IMR-90 (cell line): Measurements from ENCODE around the gene GTF2F1. TPM values are rescaled to one million over a fixed set of nuclear protein-coding genes. Genes with fewer than 3 reads are reported as not detected.

Experiments used
- ATAC-seq: fragments of 200-7000 bp; cut with Tn5 transposase; 2 replicates; pipeline ENCODE4 v1.9.1; 2020; ENCODE audit warnings: low read depth, mild to moderate bottlenecking, moderate library complexity
- BruUV-seq: library from RNA; stranded (reverse); fragments of 400-500 nt; replicated peaks from 2 replicates; lab custom pipeline; 2021; lab: Mats Ljungman, UMichigan
- CTCF ChIA-PET: fragments of 300-600 bp; formaldehyde crosslinking; extraction: SDS; loops from one replicate; lab custom pipeline; 2021; ENCODE audit warnings: antibody characterized with exemption; lab: Yijun Ruan, JAX
- POLR2A ChIA-PET: fragments of 300-600 bp; sonication (Branson Sonifier 250); formaldehyde crosslinking; loops from one replicate; lab custom pipeline; 2022; ENCODE audit warnings: antibody characterized with exemption; ENCODE audit not compliant: unreplicated experiment; lab: Charles Lee
- DNase-seq: peaks from one replicate; pipeline ENCODE4 v3.0.0; 2013
- H2AFZ ChIP-seq: replicated peaks from 2 replicates; pipeline ENCODE3; 2013; ENCODE audit warnings: low read length, mild to moderate bottlenecking; ENCODE audit not compliant: poor library complexity
- H2AK5ac ChIP-seq: 2 replicates; pipeline ENCODE4 v1.6.1; 2013; ENCODE audit warnings: low read depth, low read length, inconsistent platforms
- H2AK9ac ChIP-seq: replicated peaks from 2 replicates; pipeline ENCODE3; 2013; ENCODE audit warnings: mild to moderate bottlenecking, low read depth, low read length, moderate library complexity; ENCODE audit not compliant: poor library complexity
- H2BK120ac ChIP-seq: 2 replicates; pipeline ENCODE4 v1.6.1; 2013; ENCODE audit warnings: low read depth, low read length, inconsistent platforms
- H2BK15ac ChIP-seq: 3 replicates; pipeline ENCODE4 v1.6.1; 2013; ENCODE audit warnings: low read depth, low read length, inconsistent platforms
- H2BK20ac ChIP-seq: 2 replicates; pipeline ENCODE4 v1.6.1; 2013; ENCODE audit warnings: low read depth, mild to moderate bottlenecking, inconsistent platforms, low read length, moderate library complexity
- H2BK5ac ChIP-seq: 2 replicates; pipeline ENCODE4 v1.6.1; 2013; ENCODE audit warnings: mild to moderate bottlenecking, low read depth, low read length, inconsistent platforms; ENCODE audit not compliant: poor library complexity, severe bottlenecking
- H3K14ac ChIP-seq: replicated peaks from 2 replicates; pipeline ENCODE4 v1.6.1; 2013; ENCODE audit warnings: low read depth, low read length, inconsistent platforms
- H3K18ac ChIP-seq: 2 replicates; pipeline ENCODE4 v1.6.1; 2013; ENCODE audit warnings: low read depth, low read length, control low read depth
- H3K23ac ChIP-seq: 2 replicates; pipeline ENCODE4 v1.6.1; 2013; ENCODE audit warnings: low read depth, low read length, inconsistent platforms
- H3K27ac ChIP-seq: 2 replicates; pipeline ENCODE4 v1.5.1; 2013; ENCODE audit warnings: mild to moderate bottlenecking, control low read depth, low read length; ENCODE audit not compliant: insufficient read depth
- H3K27me3 ChIP-seq: 2 replicates; pipeline ENCODE4 v1.6.1; 2013; ENCODE audit warnings: low read length; ENCODE audit not compliant: control insufficient read depth, insufficient read depth
- H3K36me3 ChIP-seq: 2 replicates; pipeline ENCODE4 v1.6.1; 2013; ENCODE audit warnings: low read length, mixed read lengths; ENCODE audit not compliant: control insufficient read depth, insufficient read depth
- H3K4ac ChIP-seq: 2 replicates; pipeline ENCODE4 v1.6.1; 2013; ENCODE audit warnings: low read depth, low read length, inconsistent platforms
- H3K4me1 ChIP-seq: 2 replicates; pipeline ENCODE4 v1.6.1; 2013; ENCODE audit warnings: low read length, mixed read lengths; ENCODE audit not compliant: control insufficient read depth, insufficient read depth
- H3K4me2 ChIP-seq: 2 replicates; pipeline ENCODE4 v1.6.1; 2013; ENCODE audit warnings: low read depth, mild to moderate bottlenecking, control low read depth, low read length, moderate library complexity
- H3K4me3 ChIP-seq: 2 replicates; pipeline ENCODE4 v1.5.1; 2013; ENCODE audit warnings: low read depth, mild to moderate bottlenecking, control low read depth, low read length, moderate library complexity; ENCODE audit not compliant: insufficient read depth
- H3K56ac ChIP-seq: 2 replicates; pipeline ENCODE4 v1.6.1; 2013; ENCODE audit warnings: low read length, inconsistent platforms; ENCODE audit not compliant: insufficient read depth; ENCODE audit errors: extremely low read depth
- H3K79me1 ChIP-seq, 2 experiments: 2 replicates each; pipeline ENCODE4 v1.6.1; 2013; ENCODE audit warnings: low read length in 2 of 2, inconsistent platforms in 1 of 2, low read depth in 1 of 2
- H3K9ac ChIP-seq: 2 replicates; pipeline ENCODE4 v1.6.1; 2013; ENCODE audit warnings: low read depth, low read length, control low read depth
- H3K9me1 ChIP-seq: 2 replicates; pipeline ENCODE4 v1.6.1; 2013; ENCODE audit warnings: low read length, inconsistent platforms; ENCODE audit not compliant: insufficient read depth
- H3K9me3 ChIP-seq: 2 replicates; pipeline ENCODE4 v1.6.1; 2013; ENCODE audit warnings: low read length; ENCODE audit not compliant: control insufficient read depth, insufficient read depth
- H4K20me1 ChIP-seq: 2 replicates; pipeline ENCODE4 v1.6.1; 2013; ENCODE audit warnings: low read length, inconsistent platforms; ENCODE audit not compliant: insufficient read depth
- H4K5ac ChIP-seq: 2 replicates; pipeline ENCODE4 v1.6.1; 2013; ENCODE audit warnings: mild to moderate bottlenecking, low read depth, low read length, control low read depth
- H4K8ac ChIP-seq, 2 experiments: 2 replicates each; pipeline ENCODE4 v1.6.1; 2013; ENCODE audit warnings: low read depth in 2 of 2, low read length in 2 of 2, control low read depth in 1 of 2, inconsistent platforms in 1 of 2
- H4K91ac ChIP-seq: 2 replicates; pipeline ENCODE4 v1.6.1; 2013; ENCODE audit warnings: low read depth, low read length, inconsistent platforms; ENCODE audit not compliant: insufficient read depth
- BHLHE40 ChIP-seq: fragments of 150-350 bp; IDR thresholded peaks from 2 replicates; pipeline ENCODE4 v1.6.1; 2016; ENCODE audit warnings: mild to moderate bottlenecking, low read depth, low read length
- CEBPB ChIP-seq: IDR thresholded peaks from 2 replicates; pipeline ENCODE4 v1.6.1; 2012; ENCODE audit warnings: low read depth, low read length, improper control_type of control experiment
- CHD1 ChIP-seq: IDR thresholded peaks from 2 replicates; pipeline ENCODE4 v1.6.1; 2012; ENCODE audit warnings: low read depth, low read length, improper control_type of control experiment
- CTCF ChIP-seq: conservative IDR thresholded peaks from 2 replicates; pipeline ENCODE4 v1.5.1; 2012; ENCODE audit warnings: mild to moderate bottlenecking, low read depth, low read length, improper control_type of control experiment
- FOS ChIP-seq: fragments of 150-350 bp; IDR thresholded peaks from 2 replicates; pipeline ENCODE4 v1.6.1; 2016; ENCODE audit warnings: low read depth, low read length
- MAFK ChIP-seq: IDR thresholded peaks from 2 replicates; pipeline ENCODE4 v1.6.1; 2012; ENCODE audit warnings: low read depth, low read length, improper control_type of control experiment
- MAZ ChIP-seq: IDR thresholded peaks from 2 replicates; pipeline ENCODE4 v1.6.1; 2012; ENCODE audit warnings: low read depth, mild to moderate bottlenecking, low read length, improper control_type of control experiment, moderate library complexity, borderline replicate concordance
- MXI1 ChIP-seq: IDR thresholded peaks from 2 replicates; pipeline ENCODE4 v1.6.1; 2012; ENCODE audit warnings: low read depth, mild to moderate bottlenecking, low read length, moderate library complexity, borderline replicate concordance
- NFE2L2 ChIP-seq: fragments of 150-350 bp; IDR thresholded peaks from 2 replicates; pipeline ENCODE4 v1.6.1; 2016; ENCODE audit warnings: low read depth, mild to moderate bottlenecking, low read length
- POLR2A ChIP-seq: IDR thresholded peaks from 2 replicates; pipeline ENCODE4 v1.6.1; 2012; ENCODE audit warnings: mild to moderate bottlenecking, low read depth, low read length
- RAD21 ChIP-seq: IDR thresholded peaks from 2 replicates; pipeline ENCODE4 v1.6.1; 2012; ENCODE audit warnings: low read length, improper control_type of control experiment
- RCOR1 ChIP-seq: IDR thresholded peaks from 2 replicates; pipeline ENCODE4 v1.6.1; 2012; ENCODE audit warnings: mild to moderate bottlenecking, low read length, improper control_type of control experiment; ENCODE audit not compliant: insufficient replicate concordance
- RFX5 ChIP-seq: IDR thresholded peaks from 2 replicates; pipeline ENCODE4 v1.8.0; 2012; ENCODE audit warnings: low read depth, mild to moderate bottlenecking, low read length, moderate library complexity
- SMC3 ChIP-seq: fragments of 150-350 bp; IDR thresholded peaks from 2 replicates; pipeline ENCODE4 v1.6.1; 2016; ENCODE audit warnings: low read depth, mild to moderate bottlenecking, antibody characterized with exemption, low read length, moderate library complexity
- WGBS, 2 experiments: methylation state at CpG; one replicate each; pipeline versions ENCODE4 v1.1.5 to v1.1.7; 2013; ENCODE audit warnings: missing lambda C conversion rate in 2 of 2; ENCODE audit not compliant: insufficient read length in 1 of 2; ENCODE audit errors: extremely low coverage in 2 of 2; 5-methylcytosine and 5-hydroxymethylcytosine counted together
- dilution Hi-C: fragments of 300-500 bp; cut with HindIII; formaldehyde crosslinking; loops from one replicate; pipeline ENCODE4 v1.14.3; 2018; ENCODE audit warnings: low sequenced_read_pairs; ENCODE audit not compliant: unreplicated experiment
- in situ Hi-C: fragments of 300-500 bp; cut with MboI; formaldehyde crosslinking; loops from 3 replicates; pipeline ENCODE4 v1.14.3; 2019; ENCODE audit warnings: low sequenced_read_pairs, inconsistent platforms, mixed read lengths
- intact Hi-C: fragments of 100-400 bp; cut with micrococcal nuclease; formaldehyde crosslinking; loops from 2 replicates; pipeline ENCODE4 v1.10.0; 2022
- polyA plus RNA-seq, 3 experiments: library from polyadenylated mRNA; depleted of rRNA; stranded (reverse); fragments of >200 nt; gene quantifications; 2 replicates each; pipeline ENCODE4 v1.2.3, GENCODE V29; 2012; ENCODE audit warnings: low replicate concordance in 1 of 3
- total RNA-seq: library from RNA; depleted of rRNA; stranded (reverse); fragments of >200 nt; gene quantifications from 2 replicates; pipeline ENCODE4 v1.2.3, GENCODE V29; 2012
- TF ChIP-seq, protein P1 (sequence below): fragments of 150-350 bp; IDR thresholded peaks from 2 replicates; pipeline ENCODE4 v1.6.1; 2016; ENCODE audit warnings: low read depth, mild to moderate bottlenecking, low read length, moderate library complexity, borderline replicate concordance
- TF ChIP-seq, protein P2 (sequence below): fragments of 150-350 bp; IDR thresholded peaks from 2 replicates; pipeline ENCODE4 v1.6.1; 2017; ENCODE audit warnings: mild to moderate bottlenecking, antibody characterized with exemption, low read length, low read depth

The GTF2F1 gene
- total and polyA plus RNA-seq, 2 of the 4 experiments (the other 2 are of a cell fraction): 43.7 to 51.4 TPM

DNA sequence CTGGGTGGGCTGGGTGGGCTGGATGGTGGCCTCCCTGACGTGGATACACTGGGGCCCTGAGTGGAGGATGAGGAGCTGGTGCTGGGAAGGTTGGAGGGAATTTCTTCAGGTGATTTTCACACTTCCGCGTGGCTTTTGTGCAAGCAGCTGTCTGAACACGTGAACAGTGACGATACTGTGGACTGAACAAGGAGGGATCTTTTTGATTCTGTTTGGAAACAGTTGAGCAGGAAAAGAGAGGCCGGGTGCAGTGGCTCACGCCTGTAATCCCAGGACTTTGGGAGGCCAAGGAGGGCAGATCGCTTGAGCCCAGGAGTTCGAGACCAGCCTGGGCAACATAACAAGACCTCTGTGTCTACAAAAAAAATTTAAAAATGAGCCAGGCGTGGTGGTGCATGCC is 9.1 kb upstream of the GTF2F1 start:
- CTCF ChIA-PET: no interaction called here
- no peak overlapping the region for H2BK15ac ChIP-seq
- no peak overlapping the region for H3K18ac ChIP-seq
- no peak overlapping the region for H2AFZ ChIP-seq
- H3K4me3 ChIP-seq: no peak overlapping the region
- no peaks in the 10 kb centered on the region; the same call in 1 of the 2 replicates for H3K9me1 ChIP-seq
- ATAC-seq: no peak
- no peak overlapping the region for H4K5ac ChIP-seq
- no peak overlapping the region for H3K23ac ChIP-seq
- no peak overlapping the region for H4K91ac ChIP-seq
- H2BK120ac ChIP-seq: no peak overlapping the region
- intact Hi-C loops (no loop called here), in situ Hi-C loops (no loop called here), dilution Hi-C loops (no loop called here)
- POLR2A ChIA-PET: no interaction called here
- no peak overlapping the region for H3K9ac ChIP-seq
- H2BK5ac ChIP-seq: no peak overlapping the region
- no peak overlapping the region for H3K4ac ChIP-seq
- no TSS peak for BruUV-seq
- H3K4me1 ChIP-seq: no peaks in the 10 kb centered on the region
- no peak overlapping the region for H3K4me2 ChIP-seq
- no peak overlapping the region for H3K56ac ChIP-seq
- no peaks in the 10 kb centered on the region for H4K20me1 ChIP-seq
- no peak overlapping the region for H3K14ac ChIP-seq
- no peak overlapping the region for H2AK9ac ChIP-seq
- H3K27me3 ChIP-seq: no peaks in the 10 kb centered on the region
- TF ChIP-seq RCOR1: no peak
- TF ChIP-seq CEBPB: no peak
- TF ChIP-seq, protein P1, sequence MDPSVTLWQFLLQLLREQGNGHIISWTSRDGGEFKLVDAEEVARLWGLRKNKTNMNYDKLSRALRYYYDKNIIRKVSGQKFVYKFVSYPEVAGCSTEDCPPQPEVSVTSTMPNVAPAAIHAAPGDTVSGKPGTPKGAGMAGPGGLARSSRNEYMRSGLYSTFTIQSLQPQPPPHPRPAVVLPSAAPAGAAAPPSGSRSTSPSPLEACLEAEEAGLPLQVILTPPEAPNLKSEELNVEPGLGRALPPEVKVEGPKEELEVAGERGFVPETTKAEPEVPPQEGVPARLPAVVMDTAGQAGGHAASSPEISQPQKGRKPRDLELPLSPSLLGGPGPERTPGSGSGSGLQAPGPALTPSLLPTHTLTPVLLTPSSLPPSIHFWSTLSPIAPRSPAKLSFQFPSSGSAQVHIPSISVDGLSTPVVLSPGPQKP: no peak
- TF ChIP-seq POLR2A: no peak
- TF ChIP-seq CHD1: no peak
- TF ChIP-seq SMC3: no peak
- no peak for TF ChIP-seq RAD21
- TF ChIP-seq, protein P2, sequence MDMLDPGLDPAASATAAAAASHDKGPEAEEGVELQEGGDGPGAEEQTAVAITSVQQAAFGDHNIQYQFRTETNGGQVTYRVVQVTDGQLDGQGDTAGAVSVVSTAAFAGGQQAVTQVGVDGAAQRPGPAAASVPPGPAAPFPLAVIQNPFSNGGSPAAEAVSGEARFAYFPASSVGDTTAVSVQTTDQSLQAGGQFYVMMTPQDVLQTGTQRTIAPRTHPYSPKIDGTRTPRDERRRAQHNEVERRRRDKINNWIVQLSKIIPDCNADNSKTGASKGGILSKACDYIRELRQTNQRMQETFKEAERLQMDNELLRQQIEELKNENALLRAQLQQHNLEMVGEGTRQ: no peak
- TF ChIP-seq MAFK: no peak
- TF ChIP-seq MAZ: no peak
- TF ChIP-seq MXI1: no peak
- TF ChIP-seq NFE2L2: no peak
- no peak for TF ChIP-seq BHLHE40
- no peak for TF ChIP-seq FOS
- TF ChIP-seq RFX5: no peak
- no peak for TF ChIP-seq CTCF
- H3K9me3 ChIP-seq: no peaks in the 10 kb centered on the region
- no peak overlapping the region for H2AK5ac ChIP-seq
- DNase-seq: no peak
- H3K36me3 ChIP-seq: no peaks in the 10 kb centered on the region
- 90% methylated on average over 2 of the region's 10 CpGs; no CpG with 5 or more reads in 1 of the 2 experiments for WGBS, 2 experiments
- H2BK20ac ChIP-seq: no peak overlapping the region
- H4K8ac ChIP-seq: no peak overlapping the region
- no peaks in the 10 kb centered on the region for H3K79me1 ChIP-seq
- H3K27ac ChIP-seq: no peak overlapping the region
